Frontal cortex (tissue), 4 donors: Measurements from ENCODE around the gene MRS2. TPM values are rescaled to one million over a fixed set of nuclear protein-coding genes. Genes with fewer than 3 reads are reported as not detected.
"Not testable (repeated sequence)": the region's sequence is repeated elsewhere in the genome, so short reads cannot be mapped to it uniquely, and the experiment has no call there.

Experiments used
- DNase-seq, 2 donors: peaks; one replicate each; pipeline ENCODE4 v3.0.0; 2012; ENCODE audit warnings: low spot score in 2 of 2
- FAIRE-seq: peaks from 2 replicates; lab custom pipeline; 2012; peaks lifted over from hg19 to GRCh38; lab: Jason Lieb, UNC
- total RNA-seq: library from RNA; depleted of rRNA; stranded (reverse); fragments of >200 nt; gene quantifications from one replicate; pipeline ENCODE4 v1.2.3, GENCODE V29; 2014
- donor health status: control.
- donor health status: control.
- donor health status: control.

The MRS2 gene
- total RNA-seq, 1 donor from 2014 or later, result 21.6 TPM

GRCh38 chr6:24384369-24385130, 18.2 kb upstream of the MRS2 start:
- not testable (repeated sequence) for DNase-seq, FAIRE-seq

- DNase-seq (no peak), FAIRE-seq (no peak)
These were observed 17.0 kb upstream of the MRS2 start for GRCh38 chr6:24385536-24386269.

- FAIRE-seq (no peak), DNase-seq (no peak)
These were observed 14.9 kb upstream of the MRS2 start for GRCh38 chr6:24387818-24388217.

- DNase-seq (no peak), FAIRE-seq (no peak)
These were observed 11.5 kb upstream of the MRS2 start for GRCh38 chr6:24391208-24391607.

- DNase-seq (no peak), FAIRE-seq (no peak)
These were observed 10.9 kb upstream of the MRS2 start for GRCh38 chr6:24391756-24392405.

- no peak for DNase-seq
- FAIRE-seq, result no peak
These were observed 8.5 kb upstream of the MRS2 start for GRCh38 chr6:24394061-24394779.

- no peak for FAIRE-seq
- no peak for DNase-seq
These were observed 7.8 kb upstream of the MRS2 start for GRCh38 chr6:24394780-24395437.

GRCh38 chr6:24396824-24397223, 5.9 kb upstream of the MRS2 start:
- no peak for DNase-seq
- no peak for FAIRE-seq

- DNase-seq (no peak), FAIRE-seq (no peak)
These were observed 5.1 kb upstream of the MRS2 start for GRCh38 chr6:24397631-24398030.

GRCh38 chr6:24400045-24401039, 2.4 kb upstream of the MRS2 start:
- DNase-seq, FAIRE-seq: not testable (repeated sequence)

GRCh38 chr6:24401458-24401857, 1.3 kb upstream of the MRS2 start:
- DNase-seq (no peak), FAIRE-seq (no peak)

- FAIRE-seq, result no peak
- DNase-seq, result no peak
These were observed 727 bp downstream of the MRS2 start for GRCh38 chr6:24403501-24403824.

GRCh38 chr6:24405262-24405661, 2.5 kb downstream of the MRS2 start:
- no peak for DNase-seq

GRCh38 chr6:24408719-24409410, 6.1 kb downstream of the MRS2 start:
- no peak for FAIRE-seq
- DNase-seq, result no peak

More at GRCh38 chr6:24405262-24405661, 2.5 kb downstream of the MRS2 start:
- FAIRE-seq, result no peak

- FAIRE-seq, result no peak
- no peak for DNase-seq
These were observed 7.9 kb downstream of the MRS2 start for GRCh38 chr6:24410622-24411021.

- FAIRE-seq, result no peak
These were observed 9.6 kb downstream of the MRS2 start for GRCh38 chr6:24412294-24412693.

GRCh38 chr6:24414531-24414930, 11.8 kb downstream of the MRS2 start:
- DNase-seq, FAIRE-seq: not testable (repeated sequence)

More at GRCh38 chr6:24412294-24412693, 9.6 kb downstream of the MRS2 start:
- DNase-seq, result no peak

- DNase-seq, result no peak
- FAIRE-seq, result no peak
These were observed 13.0 kb downstream of the MRS2 start for GRCh38 chr6:24415753-24416152.
